ENCODE results near the gene SRA1. TPM values are rescaled to one million over a fixed set of nuclear protein-coding genes. Genes with fewer than 3 reads are reported as not detected.

SRA1 gene
- total and polyA plus RNA-seq, 9 of the 15 experiments (the other 6 are each of a cell fraction or from before 2014, with no cell fraction given) = 24.1 to 47.4 (median 41.3) TPM

- TF ChIP-seq UBTF (IDR thresholded peaks at IDR 0.05; ENCODE audit: borderline replicate concordance in 1 of 2, low read depth in 2 of 2, low read length in 2 of 2) = no peak
- TF ChIP-seq FOXJ3 (CRISPR knock-in tag; IDR thresholded peaks at IDR 0.05) = no peak
- no peak for TF ChIP-seq JUN (IDR thresholded peaks at IDR 0.05; ENCODE audit: borderline replicate concordance, low read depth, low read length)
- no peak for TF ChIP-seq JUN (CRISPR knock-in tag; IDR thresholded peaks at IDR 0.05; ENCODE audit: borderline replicate concordance)
- TF ChIP-seq, protein P1, sequence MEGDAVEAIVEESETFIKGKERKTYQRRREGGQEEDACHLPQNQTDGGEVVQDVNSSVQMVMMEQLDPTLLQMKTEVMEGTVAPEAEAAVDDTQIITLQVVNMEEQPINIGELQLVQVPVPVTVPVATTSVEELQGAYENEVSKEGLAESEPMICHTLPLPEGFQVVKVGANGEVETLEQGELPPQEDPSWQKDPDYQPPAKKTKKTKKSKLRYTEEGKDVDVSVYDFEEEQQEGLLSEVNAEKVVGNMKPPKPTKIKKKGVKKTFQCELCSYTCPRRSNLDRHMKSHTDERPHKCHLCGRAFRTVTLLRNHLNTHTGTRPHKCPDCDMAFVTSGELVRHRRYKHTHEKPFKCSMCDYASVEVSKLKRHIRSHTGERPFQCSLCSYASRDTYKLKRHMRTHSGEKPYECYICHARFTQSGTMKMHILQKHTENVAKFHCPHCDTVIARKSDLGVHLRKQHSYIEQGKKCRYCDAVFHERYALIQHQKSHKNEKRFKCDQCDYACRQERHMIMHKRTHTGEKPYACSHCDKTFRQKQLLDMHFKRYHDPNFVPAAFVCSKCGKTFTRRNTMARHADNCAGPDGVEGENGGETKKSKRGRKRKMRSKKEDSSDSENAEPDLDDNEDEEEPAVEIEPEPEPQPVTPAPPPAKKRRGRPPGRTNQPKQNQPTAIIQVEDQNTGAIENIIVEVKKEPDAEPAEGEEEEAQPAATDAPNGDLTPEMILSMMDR (IDR thresholded peaks at IDR 0.05 in 2 of 3, conservative IDR thresholded peaks at IDR 0.05 in 1 of 3; ENCODE audit: insufficient read depth in 2 of 3, low read depth in 1 of 3, low read length in 3 of 3) = no peak
- TF ChIP-seq, protein P2, sequence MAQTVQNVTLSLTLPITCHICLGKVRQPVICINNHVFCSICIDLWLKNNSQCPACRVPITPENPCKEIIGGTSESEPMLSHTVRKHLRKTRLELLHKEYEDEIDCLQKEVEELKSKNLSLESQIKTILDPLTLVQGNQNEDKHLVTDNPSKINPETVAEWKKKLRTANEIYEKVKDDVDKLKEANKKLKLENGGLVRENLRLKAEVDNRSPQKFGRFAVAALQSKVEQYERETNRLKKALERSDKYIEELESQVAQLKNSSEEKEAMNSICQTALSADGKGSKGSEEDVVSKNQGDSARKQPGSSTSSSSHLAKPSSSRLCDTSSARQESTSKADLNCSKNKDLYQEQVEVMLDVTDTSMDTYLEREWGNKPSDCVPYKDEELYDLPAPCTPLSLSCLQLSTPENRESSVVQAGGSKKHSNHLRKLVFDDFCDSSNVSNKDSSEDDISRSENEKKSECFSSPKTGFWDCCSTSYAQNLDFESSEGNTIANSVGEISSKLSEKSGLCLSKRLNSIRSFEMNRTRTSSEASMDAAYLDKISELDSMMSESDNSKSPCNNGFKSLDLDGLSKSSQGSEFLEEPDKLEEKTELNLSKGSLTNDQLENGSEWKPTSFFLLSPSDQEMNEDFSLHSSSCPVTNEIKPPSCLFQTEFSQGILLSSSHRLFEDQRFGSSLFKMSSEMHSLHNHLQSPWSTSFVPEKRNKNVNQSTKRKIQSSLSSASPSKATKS (CRISPR knock-in tag; IDR thresholded peaks at IDR 0.05) = no peak
- TF ChIP-seq ZFP30 (CRISPR knock-in tag; IDR thresholded peaks at IDR 0.05; ENCODE audit: borderline replicate concordance) = no peak
- no peak for TF ChIP-seq ZBTB8A (IDR thresholded peaks at IDR 0.05; ENCODE audit: partially characterized antibody)
- TF ChIP-seq ESRRB (CRISPR knock-in tag; IDR thresholded peaks at IDR 0.05; ENCODE audit: borderline replicate concordance) = no peak
- TF ChIP-seq TCF7 (IDR thresholded peaks at IDR 0.05; ENCODE audit: borderline replicate concordance) = no peak
- no peak for TF ChIP-seq ZNF12 (CRISPR knock-in tag; IDR thresholded peaks at IDR 0.05)
- no peak for TF ChIP-seq TSC22D4 (tag; IDR thresholded peaks at IDR 0.05)
- peak; percentile 61 for TF ChIP-seq CBFA2T2 (conservative IDR thresholded peaks at IDR 0.05)
- no peak for TF ChIP-seq ZNF696 (CRISPR knock-in tag; conservative IDR thresholded peaks at IDR 0.05)
- TF ChIP-seq CHCHD3 (CRISPR knock-in tag; IDR thresholded peaks at IDR 0.05) = no peak
- TF ChIP-seq MCM2 (IDR thresholded peaks at IDR 0.05; ENCODE audit: low read depth) = no peak
- no peak for TF ChIP-seq CC2D1A (IDR thresholded peaks at IDR 0.05)
- no peak for TF ChIP-seq FOXA3 (CRISPR knock-in tag; conservative IDR thresholded peaks at IDR 0.05 in 1 of 2, IDR thresholded peaks at IDR 0.05 in 1 of 2)
- no peak for TF ChIP-seq MAFK (IDR thresholded peaks at IDR 0.05; ENCODE audit: low read length)
- TF ChIP-seq, protein P3, sequence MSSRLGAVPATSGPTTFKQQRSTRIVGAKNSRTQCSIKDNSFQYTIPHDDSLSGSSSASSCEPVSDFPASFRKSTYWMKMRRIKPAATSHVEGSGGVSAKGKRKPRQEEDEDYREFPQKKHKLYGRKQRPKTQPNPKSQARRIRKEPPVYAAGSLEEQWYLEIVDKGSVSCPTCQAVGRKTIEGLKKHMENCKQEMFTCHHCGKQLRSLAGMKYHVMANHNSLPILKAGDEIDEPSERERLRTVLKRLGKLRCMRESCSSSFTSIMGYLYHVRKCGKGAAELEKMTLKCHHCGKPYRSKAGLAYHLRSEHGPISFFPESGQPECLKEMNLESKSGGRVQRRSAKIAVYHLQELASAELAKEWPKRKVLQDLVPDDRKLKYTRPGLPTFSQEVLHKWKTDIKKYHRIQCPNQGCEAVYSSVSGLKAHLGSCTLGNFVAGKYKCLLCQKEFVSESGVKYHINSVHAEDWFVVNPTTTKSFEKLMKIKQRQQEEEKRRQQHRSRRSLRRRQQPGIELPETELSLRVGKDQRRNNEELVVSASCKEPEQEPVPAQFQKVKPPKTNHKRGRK (tag; IDR thresholded peaks at IDR 0.05) = no peak
Observed at GRCh38 chr5:140566665-140567064, 9.4 kb upstream of the SRA1 start (continued).
